ENCODE data around the gene ZNF333. TPM values are rescaled to one million over a fixed set of nuclear protein-coding genes. Genes with fewer than 3 reads are reported as not detected.

ZNF333 gene
- total RNA-seq, 1 experiment from 2014 or later: 6.0 TPM

GRCh38 chr19:14654786-14655560, 34.9 kb upstream of the ZNF333 start:
- peaks cover 7 to 86% of the 10 kb centered on the region in 2 experiments; a peak in 4 of 5 replicates for H3K9me3 Mint-ChIP-seq

More at GRCh38 chr19:14654786-14655560, 34.9 kb upstream of the ZNF333 start:
- H2BK15ac ChIP-seq (ENCODE audit: low read depth, low read length): no peak overlapping the region
- H3K27me3 ChIP-seq (ENCODE audit: insufficient read depth, low read length): no peaks in the 10 kb centered on the region
- H2BK5ac ChIP-seq (ENCODE audit: insufficient read length, low read length): no peak overlapping the region
- no peak overlapping the region for H2BK20ac ChIP-seq (ENCODE audit: low read depth, low read length, poor library complexity, severe bottlenecking)
- H4K91ac ChIP-seq (ENCODE audit: insufficient read length, low read depth, low read length): no peak overlapping the region
- no peak overlapping the region for H2AFZ ChIP-seq (ENCODE audit: low read length)
- no peaks in the 10 kb centered on the region for H3K9me3 ChIP-seq (ENCODE audit: control insufficient read depth, low read depth, low read length)
- no peak overlapping the region for H3K56ac ChIP-seq (ENCODE audit: insufficient read length, low read depth, low read length)
- no peak overlapping the region for H3K23ac ChIP-seq (ENCODE audit: insufficient read length, low read depth, low read length)
- no peaks in the 10 kb centered on the region for H4K20me1 ChIP-seq (ENCODE audit: control insufficient read depth, insufficient read depth, insufficient read length)
- Mint-ChIP-seq H3K4me1 (no peaks in the 10 kb centered on the region), H3K36me3 (ENCODE audit: insufficient read depth in 1 of 3, low read depth in 3 of 3) (peaks cover 0 to 3% (median 0%) of the 10 kb centered on the region in 3 experiments; a peak in 3 of 7 replicates), H3K27ac (no peak overlapping the region), H3K27me3 (ENCODE audit: low read depth) (no peaks in the 10 kb centered on the region; the same call in none of the 2 replicates), H3K4me3 (no peak overlapping the region)
- H3K4me2 ChIP-seq (ENCODE audit: insufficient read depth, insufficient read length, low read length): no peak overlapping the region
- no peak for DNase-seq
- no CpG with 5 or more reads among the region's 7 CpGs for WGBS (ENCODE audit: extremely low coverage, insufficient read length, low lambda C conversion rate)
- H3K14ac ChIP-seq (ENCODE audit: insufficient read depth, low read length): no peak overlapping the region
- no peak overlapping the region for H4K5ac ChIP-seq (ENCODE audit: insufficient read length, low read depth, low read length)
- no peaks in the 10 kb centered on the region for H3K23me2 ChIP-seq (ENCODE audit: insufficient read length, low read depth, low read length, poor library complexity, severe bottlenecking)
- H4K8ac ChIP-seq (replicated peaks; ENCODE audit: insufficient read length, low read depth, low read length): no peak overlapping the region
- TF ChIP-seq CTCF (conservative IDR thresholded peaks at IDR 0.05): no peak
- H3K4me1 ChIP-seq (ENCODE audit: insufficient read depth, low read length): no peaks in the 10 kb centered on the region
- H3T11ph ChIP-seq (ENCODE audit: low read length): no peak overlapping the region
- no peaks in the 10 kb centered on the region for H3K79me1 ChIP-seq (ENCODE audit: insufficient read depth, low read depth, low read length, poor library complexity, severe bottlenecking)
- no peak overlapping the region for H3K9ac ChIP-seq (ENCODE audit: extremely low read depth, insufficient read length, low read length)
- H2BK12ac ChIP-seq (ENCODE audit: insufficient read length, low read depth, low read length): no peak overlapping the region
- H3K4ac ChIP-seq (ENCODE audit: low read depth, low read length): no peak overlapping the region
- no peak overlapping the region for H2BK120ac ChIP-seq (ENCODE audit: low read depth, low read length, poor library complexity, severe bottlenecking)
- no peak overlapping the region for H2AK5ac ChIP-seq (ENCODE audit: insufficient read length, low read length)
- no peaks in the 10 kb centered on the region for H3K79me2 ChIP-seq (ENCODE audit: insufficient read depth, low read length)
- no peak overlapping the region for H3K18ac ChIP-seq (ENCODE audit: insufficient read length, low read depth, low read length)
- no peak overlapping the region for H3K27ac ChIP-seq (ENCODE audit: insufficient read length, low read depth, low read length)
